Activated CD4-positive, alpha-beta T cell treated with anti-CD3 and anti-CD28 coated beads, Interleukin-10, Interleukin-2, amounts not matched to agents 100 ng/mL and 50 ng/mL, durations not matched to agents 16 hours and 8 hours (primary cell): ENCODE data around the gene MAN2A1.

Experiments
- DNase-seq: peaks from one replicate; pipeline ENCODE4 v3.0.0-alpha.2; 2020

Gene MAN2A1

DNA sequence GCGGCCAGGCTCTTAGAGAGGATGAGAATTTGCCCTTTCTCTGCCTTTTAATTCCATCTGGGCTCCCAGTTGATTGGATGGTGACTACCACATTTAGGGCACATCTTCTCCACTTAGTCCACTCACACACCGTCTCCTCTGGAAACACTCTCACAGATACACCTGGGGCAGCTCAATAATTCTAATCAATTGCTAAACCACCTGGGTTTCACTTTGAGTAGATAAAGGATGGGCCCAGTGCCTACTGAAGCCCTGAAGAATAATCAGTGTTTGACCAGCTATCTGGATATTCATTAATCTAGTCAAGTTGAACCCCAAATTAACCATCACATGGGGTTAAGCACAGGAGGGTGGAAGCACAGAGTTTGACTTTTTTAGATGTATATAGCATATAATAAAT lies 19.1 kb downstream of the MAN2A1 start:
- DNase-seq, result no peak

GRCh38 chr5:109709225-109709624 lies 19.5 kb downstream of the MAN2A1 start:
- no peak for DNase-seq

DNA sequence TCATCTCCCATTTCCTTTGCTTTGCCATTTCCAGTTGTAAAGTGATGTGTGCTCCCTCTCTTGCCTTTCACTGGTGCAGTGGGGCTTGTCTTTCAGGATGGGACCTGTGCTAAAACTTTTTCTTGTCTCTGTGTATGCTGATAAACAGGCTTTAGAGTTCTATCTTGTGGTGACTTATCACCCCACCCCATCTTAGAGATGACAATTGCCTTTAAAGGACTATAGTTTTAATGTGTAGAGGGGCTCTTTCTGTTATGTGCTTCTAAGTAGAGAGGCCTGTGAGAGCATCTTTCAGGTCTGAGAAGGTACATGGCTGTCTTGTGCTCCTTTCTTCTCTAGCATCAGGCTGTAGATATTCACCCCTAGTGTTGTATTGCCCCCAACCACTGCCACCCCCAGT lies 21.9 kb downstream of the MAN2A1 start:
- no peak for DNase-seq

DNA sequence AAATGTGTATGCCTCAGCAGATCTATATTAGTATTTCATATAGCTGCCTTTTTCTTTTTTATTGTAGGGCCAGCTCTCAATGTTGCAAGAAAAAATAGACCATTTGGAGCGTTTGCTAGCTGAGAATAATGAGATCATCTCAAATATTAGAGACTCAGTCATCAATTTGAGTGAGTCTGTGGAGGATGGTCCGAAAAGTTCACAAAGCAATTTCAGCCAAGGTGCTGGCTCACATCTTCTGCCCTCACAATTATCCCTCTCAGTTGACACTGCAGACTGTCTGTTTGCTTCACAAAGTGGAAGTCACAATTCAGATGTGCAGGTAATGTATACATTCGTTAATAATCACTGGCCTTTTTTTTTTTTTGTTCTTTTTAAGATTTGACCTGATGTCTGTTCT lies 23.7 kb downstream of the MAN2A1 start:
- no peak for DNase-seq

DNA sequence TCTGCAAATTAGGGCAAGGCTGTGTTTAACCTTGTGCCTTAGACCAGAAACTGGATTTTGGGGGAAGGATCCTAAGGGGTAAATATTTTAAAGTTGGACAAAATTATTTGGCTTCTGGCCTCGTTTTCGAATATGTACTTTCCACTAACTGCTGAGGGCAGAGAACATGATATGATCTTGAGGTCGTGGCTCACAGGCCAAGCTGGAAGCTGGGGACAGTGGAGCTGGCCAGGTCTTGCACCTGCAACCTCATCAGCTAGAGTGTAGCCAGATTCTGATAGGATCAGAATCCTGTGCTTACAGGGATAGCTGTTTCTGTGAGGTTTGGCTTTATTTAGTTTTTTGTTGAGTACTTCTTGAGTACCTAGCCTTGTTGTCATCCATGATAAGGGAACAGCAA lies 24.9 kb downstream of the MAN2A1 start:
- DNase-seq, result no peak

DNA sequence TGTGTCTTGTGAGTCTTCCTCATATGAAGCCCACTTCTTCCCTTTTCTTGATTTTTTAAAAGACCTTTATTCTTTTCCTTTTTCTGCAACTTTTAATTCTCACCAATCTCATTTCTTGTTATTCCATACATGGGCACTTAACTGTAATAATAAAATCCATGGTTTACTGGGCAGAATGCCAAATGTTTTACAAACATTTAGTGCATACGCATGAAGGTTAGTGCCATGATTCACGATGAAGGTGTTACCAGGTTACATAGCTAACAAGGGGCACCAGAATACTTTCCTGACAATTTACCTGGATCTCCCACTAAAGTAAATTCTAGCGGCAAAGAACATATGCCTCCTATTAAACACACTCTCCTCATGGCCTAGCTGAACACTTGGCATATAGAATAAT lies 28.5 kb downstream of the MAN2A1 start:
- no peak for DNase-seq

- no peak for DNase-seq
Observed at GRCh38 chr5:109718632-109719031, 28.9 kb downstream of the MAN2A1 start.

GRCh38 chr5:109719978-109720377 lies 30.3 kb downstream of the MAN2A1 start:
- no peak for DNase-seq

GRCh38 chr5:109721741-109722140 lies 32.0 kb downstream of the MAN2A1 start:
- DNase-seq, result no peak

DNA sequence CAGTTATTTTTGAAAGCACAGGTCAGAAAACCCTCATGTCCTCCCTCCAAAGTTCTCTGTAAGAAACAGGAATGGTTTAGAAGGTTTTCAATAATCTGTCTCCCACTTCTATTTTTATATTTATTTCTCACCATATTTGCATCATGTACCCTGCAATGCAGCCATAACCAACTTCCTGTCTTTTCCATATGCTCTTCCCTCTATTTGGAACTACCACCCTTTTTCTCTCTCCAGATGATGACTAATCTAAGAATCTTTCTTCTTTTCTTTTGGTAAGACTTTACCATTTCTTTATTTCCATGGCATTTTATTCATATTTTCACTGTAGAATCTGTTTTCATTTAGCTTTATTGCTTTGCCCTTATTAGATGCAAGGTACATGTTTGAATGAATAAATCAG lies 33.9 kb downstream of the MAN2A1 start:
- no peak for DNase-seq

DNA sequence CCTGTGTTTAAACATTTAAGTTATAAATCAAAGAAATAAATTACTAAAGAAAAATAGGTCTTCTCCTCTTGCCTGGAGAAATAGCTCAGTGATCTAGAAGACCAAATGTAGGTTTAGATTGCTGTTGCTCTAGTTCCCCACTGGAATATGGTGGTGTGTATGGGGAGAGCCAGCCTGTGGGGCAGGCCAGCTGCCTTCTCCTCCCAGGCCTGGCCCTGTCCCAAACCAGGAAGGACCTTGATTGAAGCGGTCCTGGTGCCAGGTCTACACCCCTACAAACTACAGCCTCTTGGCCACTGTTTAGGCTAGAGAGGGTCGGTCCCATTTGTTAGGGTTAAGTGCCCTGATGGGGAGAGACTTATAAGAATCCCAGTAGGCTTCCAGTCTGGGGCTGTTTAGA lies 35.4 kb downstream of the MAN2A1 start:
- DNase-seq, result no peak

DNA sequence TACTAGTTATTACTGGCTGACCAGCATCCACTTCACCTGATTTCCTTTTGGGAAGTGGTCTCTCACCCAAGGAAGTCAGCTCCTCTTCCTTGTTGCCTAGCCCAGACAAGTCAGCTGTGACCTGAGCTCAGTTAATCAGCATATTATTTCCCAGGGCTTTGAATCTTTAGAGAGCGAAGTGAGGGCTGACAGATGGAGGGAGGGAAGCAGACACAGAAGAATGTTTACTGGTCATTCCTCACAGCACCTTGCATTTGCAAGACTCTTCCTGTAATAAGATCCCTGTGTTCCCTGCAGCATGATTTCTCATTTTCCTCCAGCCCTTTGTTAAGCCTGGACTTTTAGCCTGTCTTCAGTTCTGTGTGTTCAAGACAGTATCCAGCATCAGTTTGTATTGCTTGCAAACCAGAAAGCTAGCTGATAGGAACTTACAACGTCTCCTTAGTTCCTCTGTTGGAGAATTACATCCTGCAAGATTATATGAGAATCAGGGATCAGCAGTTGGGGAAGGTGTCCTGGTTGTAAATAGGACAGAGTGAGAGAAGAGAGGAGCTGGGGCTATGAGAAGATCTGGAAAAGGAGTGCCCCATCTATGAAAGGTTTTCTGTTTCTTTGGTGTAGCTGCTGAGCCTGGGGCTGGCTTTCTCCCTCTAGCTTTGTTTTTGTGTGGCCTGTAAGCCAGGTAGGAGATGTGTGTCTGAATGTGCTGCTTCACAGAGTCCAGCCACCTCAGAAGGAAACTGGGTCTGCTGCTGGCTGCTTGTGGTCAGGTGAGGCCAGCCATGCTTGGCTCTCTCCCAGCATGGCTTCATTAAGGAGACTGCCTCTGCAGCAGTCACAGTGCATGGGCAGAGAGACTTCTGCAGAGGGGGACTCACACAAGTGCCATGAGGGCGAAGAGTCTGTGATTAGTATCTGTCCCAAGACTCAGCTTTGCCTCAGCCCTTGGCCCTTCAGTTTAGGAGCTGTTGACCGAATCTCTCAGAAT lies 50.3 kb downstream of the MAN2A1 start:
- DNase-seq, result no peak

DNA sequence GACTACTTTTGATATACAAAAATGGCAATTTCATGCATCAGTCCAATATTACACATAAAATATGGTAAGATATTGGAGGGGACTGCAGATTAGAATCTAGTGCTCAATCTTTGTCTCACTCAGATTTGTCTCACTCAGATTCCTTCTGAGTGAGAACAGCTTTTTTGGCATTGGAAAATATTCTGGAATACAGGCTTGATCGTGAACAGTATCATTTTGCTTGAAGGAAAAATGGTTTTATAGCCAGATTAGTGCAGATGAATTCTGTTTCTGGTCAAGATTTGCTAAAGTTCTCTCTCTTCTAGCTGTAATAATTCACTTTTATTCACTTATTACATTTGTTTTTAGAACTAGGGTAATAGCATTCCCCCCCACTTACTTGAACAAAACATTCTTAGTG lies 51.2 kb downstream of the MAN2A1 start:
- DNase-seq, result no peak

DNA sequence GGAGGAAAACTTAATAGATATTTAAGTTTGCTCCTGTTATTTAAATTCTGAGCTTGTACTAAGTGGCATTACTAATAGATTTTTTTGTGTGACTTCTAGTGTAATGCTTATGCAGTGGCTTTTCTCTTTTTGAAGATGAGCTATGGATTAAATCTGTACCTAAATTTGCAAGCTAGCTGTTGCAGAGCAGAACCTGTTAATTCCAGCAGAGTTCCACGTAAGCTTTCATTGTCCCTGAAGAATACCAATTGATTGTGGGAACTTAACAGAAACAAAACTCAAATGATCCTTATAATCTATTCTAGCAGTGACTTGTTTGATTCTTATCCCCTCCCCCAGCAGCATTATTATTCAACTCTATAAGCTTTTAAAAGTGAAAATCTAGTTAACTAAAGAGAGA lies 51.7 kb downstream of the MAN2A1 start:
- no peak for DNase-seq

DNA sequence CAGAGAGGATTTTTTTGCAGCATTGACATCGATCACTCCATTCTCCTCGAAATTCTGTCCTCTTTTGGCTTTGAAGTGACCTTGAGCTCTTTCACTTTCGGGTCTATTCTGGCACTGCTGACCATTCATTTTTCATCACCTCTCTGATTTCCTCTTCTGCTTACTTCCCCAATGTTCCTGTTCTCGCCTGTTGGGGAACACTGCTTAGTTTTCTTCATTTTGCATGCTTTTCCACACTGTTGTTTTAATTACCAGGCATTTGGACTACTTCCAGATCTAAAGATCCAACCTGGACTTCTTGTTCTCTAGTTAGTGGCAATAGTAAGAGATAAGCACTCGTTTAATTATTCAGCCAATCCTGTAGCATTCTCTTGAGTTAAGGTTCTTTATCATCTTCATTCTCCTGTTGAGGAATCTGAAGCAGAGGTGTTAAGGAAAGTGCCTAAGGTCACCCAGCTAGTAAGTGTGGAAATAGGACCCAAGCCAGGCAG lies 53.4 kb downstream of the MAN2A1 start:
- no peak for DNase-seq

GRCh38 chr5:109743770-109744212 lies 54.1 kb downstream of the MAN2A1 start:
- no peak for DNase-seq

DNA sequence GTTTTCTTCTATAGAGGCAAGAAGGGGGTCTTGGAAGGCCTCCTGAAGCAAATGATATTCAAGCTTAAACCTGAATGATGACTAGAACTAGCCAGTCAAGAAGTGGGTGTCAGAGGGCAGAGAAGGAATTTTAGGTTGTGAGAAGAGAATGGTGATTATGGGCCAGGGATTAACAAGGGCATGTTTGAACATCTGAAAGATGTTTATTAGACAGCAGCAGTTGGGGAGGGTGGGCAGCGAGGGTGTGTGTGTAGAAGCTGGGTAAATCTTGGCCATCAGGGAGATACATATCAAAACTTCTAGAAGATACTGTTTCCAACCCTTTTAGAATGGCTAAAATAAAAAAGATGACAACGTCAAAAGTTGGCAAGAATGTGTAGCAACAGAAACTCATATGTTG lies 54.5 kb downstream of the MAN2A1 start:
- no peak for DNase-seq

DNA sequence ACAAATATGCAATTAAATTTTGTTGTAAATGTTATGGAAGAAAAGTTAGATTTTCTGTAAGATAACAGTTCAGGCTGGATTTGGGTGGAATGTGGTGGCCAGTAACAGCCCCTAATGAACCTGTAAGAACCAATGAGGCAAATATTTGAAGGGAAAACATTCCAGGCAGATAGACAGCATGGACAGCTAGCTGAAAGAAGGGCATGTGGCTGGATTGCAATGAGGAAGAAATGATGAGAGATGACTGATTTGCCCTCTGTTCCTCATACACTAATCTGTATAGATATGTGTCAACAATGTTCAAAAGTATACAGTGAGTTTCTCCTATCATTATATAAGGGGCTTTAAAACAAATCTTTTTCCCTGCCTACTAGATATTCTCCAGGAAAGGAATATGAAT lies 58.8 kb downstream of the MAN2A1 start:
- no peak for DNase-seq

DNA sequence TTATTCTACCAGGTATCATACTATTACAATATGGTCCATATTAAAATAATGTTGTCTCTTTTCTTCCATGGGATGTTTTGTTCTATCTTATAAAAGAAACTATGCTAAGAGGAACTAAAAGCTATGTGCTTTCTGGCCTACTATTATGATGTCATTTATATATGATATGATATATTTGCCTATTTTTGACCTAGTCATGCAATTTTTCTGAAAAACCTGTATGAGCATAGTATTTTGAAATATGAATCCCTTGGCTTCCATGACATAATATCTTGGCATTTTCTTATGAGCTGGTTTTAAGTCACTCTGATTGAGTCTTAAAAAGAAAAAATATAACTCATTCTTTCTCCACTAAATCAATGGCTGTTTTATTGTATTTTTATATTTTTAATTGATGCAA lies 60.7 kb downstream of the MAN2A1 start:
- DNase-seq, result no peak

DNA sequence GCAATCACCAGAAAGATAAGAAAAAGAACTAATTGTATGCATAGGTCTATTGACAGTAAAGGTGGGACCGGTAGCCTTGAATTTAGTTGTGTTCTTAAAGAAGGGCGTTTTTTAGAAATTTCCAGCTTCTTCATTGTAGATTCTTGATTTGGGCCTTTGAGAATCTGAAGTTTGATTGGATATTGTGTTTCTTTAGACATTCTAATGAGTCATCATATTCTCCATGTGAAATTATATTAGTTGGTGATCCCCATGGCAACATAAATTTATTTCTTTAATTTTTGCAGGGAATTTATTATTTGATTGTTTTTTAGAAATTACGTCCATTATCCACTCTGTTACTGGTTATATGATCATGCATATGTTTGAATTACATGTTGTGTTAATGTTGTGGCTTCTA lies 63.6 kb downstream of the MAN2A1 start:
- no peak for DNase-seq

DNA sequence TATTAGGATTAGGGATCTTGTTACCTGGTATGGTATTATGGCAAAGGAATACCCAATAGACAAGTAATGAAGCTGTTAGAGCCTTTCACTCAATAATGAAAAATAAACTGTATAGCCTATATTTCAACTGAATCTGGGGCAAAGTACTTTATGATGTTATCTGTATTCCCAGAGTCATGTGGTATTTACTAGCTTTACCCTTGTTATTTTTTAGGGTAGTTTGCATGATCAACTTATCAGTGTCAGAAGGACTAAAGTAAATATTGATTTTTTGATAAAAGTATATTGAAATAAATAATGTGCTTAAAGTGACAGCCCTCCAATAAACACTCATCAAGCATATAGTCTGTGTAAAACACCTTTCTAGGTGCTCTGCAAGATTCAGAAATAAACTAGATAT lies 64.6 kb downstream of the MAN2A1 start:
- no peak for DNase-seq

DNA sequence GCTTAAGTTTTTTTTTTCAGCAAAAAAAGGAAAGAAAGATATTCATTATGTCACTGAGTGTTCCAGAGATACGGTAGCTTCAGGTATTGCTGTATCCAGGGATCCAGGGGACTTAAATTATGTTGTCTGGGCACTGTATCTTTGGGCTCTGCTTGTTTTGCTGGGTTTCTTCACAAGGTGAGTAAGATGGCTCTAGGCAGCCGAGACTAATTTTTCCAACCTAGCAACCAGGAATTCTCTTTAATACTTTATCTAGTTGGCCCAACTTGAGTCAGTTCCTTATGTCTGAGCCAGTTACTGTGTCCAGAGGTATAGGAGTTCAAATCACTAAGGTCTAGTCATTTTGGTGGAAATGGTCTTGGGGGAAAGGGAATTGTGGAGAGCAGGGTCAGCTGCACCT lies 66.0 kb downstream of the MAN2A1 start:
- no peak for DNase-seq

GRCh38 chr5:109756543-109757185 lies 66.9 kb downstream of the MAN2A1 start:
- DNase-seq, result no peak

DNA sequence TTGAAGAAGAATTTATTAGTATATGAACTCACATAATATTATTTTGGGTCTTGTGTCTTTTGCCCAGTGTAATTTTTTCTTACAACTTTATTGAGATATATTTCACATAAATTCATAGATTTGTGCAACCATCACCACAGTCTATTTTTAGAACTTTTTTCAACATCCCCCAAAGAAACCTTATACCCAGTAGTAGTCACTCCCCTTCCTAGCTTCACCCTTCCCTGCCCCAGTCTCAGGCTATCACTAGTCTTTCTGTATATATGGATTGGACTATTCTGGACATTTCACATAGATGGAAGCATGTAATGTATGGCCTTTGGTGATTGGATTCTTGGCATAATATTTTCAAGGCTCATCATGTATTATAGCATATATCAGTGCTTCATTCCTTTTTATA lies 67.8 kb downstream of the MAN2A1 start:
- DNase-seq, result no peak
